Loucy (cell line): ENCODE data around the gene TENM4.

ENCODE experiments used
- H2AFZ ChIP-seq: fragments of 200-600 bp; sonication (generic); 2 replicates; pipeline ENCODE4 v1.6.0; 2016; ENCODE audit warnings: antibody characterized with exemption, mild to moderate bottlenecking, low read length, moderate library complexity
- H3F3A ChIP-seq: fragments of 200-600 bp; 2 replicates; pipeline ENCODE4 v1.6.0; 2016; ENCODE audit warnings: antibody characterized with exemption, low read depth, mild to moderate bottlenecking
- H3K27me3 ChIP-seq: fragments of 200-600 bp; sonication (generic); 2 replicates; pipeline ENCODE4 v1.6.1; 2014; ENCODE audit warnings: low read length, mild to moderate bottlenecking; ENCODE audit not compliant: insufficient read depth, poor library complexity, severe bottlenecking
- H3K36me3 ChIP-seq: fragments of 200-600 bp; sonication (generic); 2 replicates; pipeline ENCODE4 v1.6.1; 2016; ENCODE audit warnings: low read length; ENCODE audit not compliant: insufficient read depth
- H3K4me1 ChIP-seq: fragments of 200-600 bp; sonication (generic); 2 replicates; pipeline ENCODE4 v1.5.1; 2014; ENCODE audit warnings: low read length, mild to moderate bottlenecking; ENCODE audit not compliant: insufficient read depth, poor library complexity, severe bottlenecking
- H3K4me2 ChIP-seq: fragments of 200-600 bp; sonication (generic); 2 replicates; pipeline ENCODE4 v1.6.0; 2014; ENCODE audit warnings: antibody characterized with exemption, low read length, low read depth, mild to moderate bottlenecking; ENCODE audit not compliant: poor library complexity, severe bottlenecking
- H3K4me3 ChIP-seq: fragments of 200-600 bp; sonication (generic); 2 replicates; pipeline ENCODE4 v1.5.1; 2014; ENCODE audit warnings: low read length, mild to moderate bottlenecking, mixed read lengths; ENCODE audit not compliant: poor library complexity, severe bottlenecking
- H3K79me2 ChIP-seq: fragments of 200-600 bp; sonication (generic); 2 replicates; pipeline ENCODE4 v1.6.1; 2014; ENCODE audit warnings: low read length; ENCODE audit not compliant: insufficient read depth
- H3K9ac ChIP-seq: fragments of 200-600 bp; sonication (generic); 2 replicates; pipeline ENCODE4 v1.6.0; 2014; ENCODE audit warnings: mild to moderate bottlenecking, low read depth, low read length, moderate library complexity; ENCODE audit not compliant: poor library complexity, severe bottlenecking
- H3K9me2 ChIP-seq: fragments of 200-600 bp; sonication (generic); replicated peaks from 2 replicates; pipeline ENCODE4 v1.6.1; 2016; ENCODE audit warnings: low read depth, low read length, mixed read lengths
- H3K9me3 ChIP-seq: fragments of 200-600 bp; sonication (generic); 2 replicates; pipeline ENCODE4 v1.6.1; 2014; ENCODE audit warnings: mild to moderate bottlenecking, antibody characterized with exemption, low read length, low read depth; ENCODE audit not compliant: insufficient read depth
- H4K20me1 ChIP-seq: fragments of 200-600 bp; sonication (generic); 2 replicates; pipeline ENCODE4 v1.6.0; 2014; ENCODE audit warnings: antibody characterized with exemption, low read length, mild to moderate bottlenecking; ENCODE audit not compliant: insufficient read depth, poor library complexity, severe bottlenecking
- EZH2phosphoT487 ChIP-seq: fragments of 200-600 bp; IDR thresholded peaks from 2 replicates; pipeline ENCODE4 v1.6.1; 2018; ENCODE audit warnings: antibody characterized with exemption, mild to moderate bottlenecking, moderate library complexity, borderline replicate concordance
- TF ChIP-seq, protein P1 (sequence below): fragments of 200-600 bp; sonication (generic); conservative IDR thresholded peaks from 2 replicates; pipeline ENCODE4 v1.5.1; 2014; ENCODE audit warnings: mild to moderate bottlenecking, antibody characterized with exemption, low read length

Gene TENM4

DNA sequence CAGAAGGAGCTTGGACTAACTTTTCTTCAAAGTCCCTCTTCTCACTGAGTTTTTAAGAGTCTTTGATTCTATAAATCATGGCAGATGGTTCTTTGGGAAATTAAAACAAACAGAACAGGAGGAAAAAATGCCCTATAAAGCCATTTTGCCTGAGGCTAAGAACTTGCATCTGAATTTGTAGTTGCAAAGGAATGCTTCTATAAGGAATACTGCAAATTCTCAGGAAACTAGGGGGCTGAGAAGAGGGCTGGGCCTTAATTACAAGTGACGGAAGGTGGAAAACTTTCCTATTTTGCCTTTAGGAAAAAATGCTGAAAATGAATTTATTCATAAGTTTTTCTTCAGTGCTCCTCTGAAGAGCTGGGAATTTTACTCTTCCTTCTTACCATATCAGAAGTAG lies 776.2 kb downstream of the TENM4 start:
- no peaks in the 10 kb centered on the region for H3K27me3 ChIP-seq
- no peaks in the 10 kb centered on the region; the same call in 1 of the 2 replicates for H3K9me3 ChIP-seq
- no peak overlapping the region for H3K9ac ChIP-seq
- no peak overlapping the region for H3K4me3 ChIP-seq
- no peaks in the 10 kb centered on the region for H3F3A ChIP-seq
- H3K79me2 ChIP-seq: no peaks in the 10 kb centered on the region
- no peak overlapping the region for H3K4me2 ChIP-seq
- no peaks in the 10 kb centered on the region for H3K36me3 ChIP-seq
- H4K20me1 ChIP-seq: no peaks in the 10 kb centered on the region
- H3K9me2 ChIP-seq: no peaks in the 10 kb centered on the region
- H2AFZ ChIP-seq: no peak overlapping the region
- H3K4me1 ChIP-seq: no peaks in the 10 kb centered on the region
- TF ChIP-seq, protein P1, sequence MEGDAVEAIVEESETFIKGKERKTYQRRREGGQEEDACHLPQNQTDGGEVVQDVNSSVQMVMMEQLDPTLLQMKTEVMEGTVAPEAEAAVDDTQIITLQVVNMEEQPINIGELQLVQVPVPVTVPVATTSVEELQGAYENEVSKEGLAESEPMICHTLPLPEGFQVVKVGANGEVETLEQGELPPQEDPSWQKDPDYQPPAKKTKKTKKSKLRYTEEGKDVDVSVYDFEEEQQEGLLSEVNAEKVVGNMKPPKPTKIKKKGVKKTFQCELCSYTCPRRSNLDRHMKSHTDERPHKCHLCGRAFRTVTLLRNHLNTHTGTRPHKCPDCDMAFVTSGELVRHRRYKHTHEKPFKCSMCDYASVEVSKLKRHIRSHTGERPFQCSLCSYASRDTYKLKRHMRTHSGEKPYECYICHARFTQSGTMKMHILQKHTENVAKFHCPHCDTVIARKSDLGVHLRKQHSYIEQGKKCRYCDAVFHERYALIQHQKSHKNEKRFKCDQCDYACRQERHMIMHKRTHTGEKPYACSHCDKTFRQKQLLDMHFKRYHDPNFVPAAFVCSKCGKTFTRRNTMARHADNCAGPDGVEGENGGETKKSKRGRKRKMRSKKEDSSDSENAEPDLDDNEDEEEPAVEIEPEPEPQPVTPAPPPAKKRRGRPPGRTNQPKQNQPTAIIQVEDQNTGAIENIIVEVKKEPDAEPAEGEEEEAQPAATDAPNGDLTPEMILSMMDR: no peak
- TF ChIP-seq EZH2phosphoT487: no peak

DNA sequence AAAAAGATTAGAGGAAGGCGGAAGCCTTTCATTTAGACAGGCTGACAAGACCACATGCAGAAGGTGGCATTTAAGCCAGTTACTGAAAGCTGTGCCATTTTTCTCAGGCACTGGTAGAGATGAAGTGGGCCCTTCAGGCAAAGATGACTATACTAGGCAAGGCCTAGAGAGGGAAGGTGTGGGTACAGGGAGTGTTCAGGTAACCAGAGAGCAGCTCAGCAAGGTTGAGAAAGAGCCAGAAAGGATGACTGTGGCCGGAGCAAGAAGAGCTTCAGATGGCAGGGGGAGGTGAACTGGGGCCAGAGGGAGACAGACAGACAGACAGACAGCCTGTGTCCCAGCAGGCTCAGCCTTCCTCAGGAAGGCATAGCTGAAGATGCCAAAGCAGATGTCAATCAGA lies 778.0 kb downstream of the TENM4 start:
- Histone ChIP-seq H3K79me2 (no peaks in the 10 kb centered on the region), H3K9me2 (no peaks in the 10 kb centered on the region), H3K4me1 (no peaks in the 10 kb centered on the region), H4K20me1 (no peaks in the 10 kb centered on the region), H3K36me3 (no peaks in the 10 kb centered on the region), H3K9ac (no peak overlapping the region), H2AFZ (no peak overlapping the region), H3K27me3 (no peaks in the 10 kb centered on the region), H3K9me3 (no peaks in the 10 kb centered on the region; the same call in 1 of the 2 replicates), H3K4me2 (no peak overlapping the region), H3K4me3 (no peak overlapping the region), H3F3A (no peaks in the 10 kb centered on the region)
- TF ChIP-seq EZH2phosphoT487: no peak
- TF ChIP-seq, protein P1: no peak

DNA sequence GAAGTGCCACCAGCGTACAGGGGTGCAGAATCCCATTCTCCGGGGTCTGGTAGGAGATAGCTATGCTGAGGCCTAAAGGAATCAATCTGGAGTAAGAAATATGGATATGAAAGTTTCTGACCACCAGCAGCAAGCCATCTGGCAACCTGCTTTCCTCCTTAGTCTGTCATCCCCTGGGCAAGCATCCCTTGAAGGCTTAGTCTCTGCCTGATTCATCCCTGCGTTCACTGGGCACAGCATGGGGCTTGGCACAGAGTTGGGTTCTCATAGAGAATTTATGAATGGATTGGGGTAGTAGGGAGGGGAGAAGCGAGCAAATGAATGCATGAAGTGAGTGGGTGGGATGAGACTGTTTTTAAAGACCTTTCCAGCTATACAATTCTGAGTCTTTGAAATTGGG lies 780.4 kb downstream of the TENM4 start:
- no peak overlapping the region for H3K4me3 ChIP-seq
- no peak overlapping the region for H2AFZ ChIP-seq
- no peak overlapping the region for H3K4me2 ChIP-seq
- TF ChIP-seq, protein P1: no peak
- no peak for TF ChIP-seq EZH2phosphoT487
- H3K36me3 ChIP-seq: no peaks in the 10 kb centered on the region
- H3K4me1 ChIP-seq: no peaks in the 10 kb centered on the region
- no peaks in the 10 kb centered on the region for H3K79me2 ChIP-seq
- no peaks in the 10 kb centered on the region for H3K9me2 ChIP-seq
- H4K20me1 ChIP-seq: no peaks in the 10 kb centered on the region
- H3F3A ChIP-seq: no peaks in the 10 kb centered on the region
- no peaks in the 10 kb centered on the region; the same call in 1 of the 2 replicates for H3K9me3 ChIP-seq
- no peak overlapping the region for H3K9ac ChIP-seq
- H3K27me3 ChIP-seq: no peaks in the 10 kb centered on the region
